ENCODE data around the gene TAF15. TPM values are rescaled to one million over a fixed set of nuclear protein-coding genes. Genes with fewer than 3 reads are reported as not detected.
A peak's percentile ranks its signal among the peaks of the same experiment; 100 is the strongest.

Gene TAF15
- total RNA-seq, 2 experiments from 2014 or later = 114 to 119 TPM

GRCh38 chr17:35894206-35894605 lies 84.9 kb downstream of the TAF15 start:
- Histone ChIP-seq H3K4me3 (ENCODE audit: low read length) (no peak overlapping the region), H3K27ac (ENCODE audit: low read depth in 1 of 2, low read length in 2 of 2) (no peak overlapping the region), H3K9me3 (ENCODE audit: control insufficient read depth in 1 of 2, insufficient read depth in 1 of 2, low read length in 2 of 2) (no peaks in the 10 kb centered on the region), H3K27me3 (ENCODE audit: control insufficient read depth in 1 of 2, insufficient read depth in 2 of 2, low read length in 2 of 2) (no peaks in the 10 kb centered on the region), H3K4me1 (ENCODE audit: insufficient read depth, low read length) (peaks cover 84% of the 10 kb centered on the region), H3K36me3 (ENCODE audit: insufficient read depth, low read length) (no peaks in the 10 kb centered on the region)
- H3K4me3 Mint-ChIP-seq = no peak overlapping the region
- H3K27me3 Mint-ChIP-seq = peaks cover 5% of the 10 kb centered on the region
- DNase-seq = no peak
- TF ChIP-seq, protein P1, sequence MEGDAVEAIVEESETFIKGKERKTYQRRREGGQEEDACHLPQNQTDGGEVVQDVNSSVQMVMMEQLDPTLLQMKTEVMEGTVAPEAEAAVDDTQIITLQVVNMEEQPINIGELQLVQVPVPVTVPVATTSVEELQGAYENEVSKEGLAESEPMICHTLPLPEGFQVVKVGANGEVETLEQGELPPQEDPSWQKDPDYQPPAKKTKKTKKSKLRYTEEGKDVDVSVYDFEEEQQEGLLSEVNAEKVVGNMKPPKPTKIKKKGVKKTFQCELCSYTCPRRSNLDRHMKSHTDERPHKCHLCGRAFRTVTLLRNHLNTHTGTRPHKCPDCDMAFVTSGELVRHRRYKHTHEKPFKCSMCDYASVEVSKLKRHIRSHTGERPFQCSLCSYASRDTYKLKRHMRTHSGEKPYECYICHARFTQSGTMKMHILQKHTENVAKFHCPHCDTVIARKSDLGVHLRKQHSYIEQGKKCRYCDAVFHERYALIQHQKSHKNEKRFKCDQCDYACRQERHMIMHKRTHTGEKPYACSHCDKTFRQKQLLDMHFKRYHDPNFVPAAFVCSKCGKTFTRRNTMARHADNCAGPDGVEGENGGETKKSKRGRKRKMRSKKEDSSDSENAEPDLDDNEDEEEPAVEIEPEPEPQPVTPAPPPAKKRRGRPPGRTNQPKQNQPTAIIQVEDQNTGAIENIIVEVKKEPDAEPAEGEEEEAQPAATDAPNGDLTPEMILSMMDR (IDR thresholded peaks at IDR 0.05) = no peak
- ChIA-PET CTCF (no interaction called here), POLR2A (no interaction called here)
- no peak overlapping the region for H3K27ac Mint-ChIP-seq
- no peak for ATAC-seq (ENCODE audit: poor library complexity)
- H3K4me1 Mint-ChIP-seq (ENCODE audit: low read depth) = peaks cover 29% of the 10 kb centered on the region
- no peaks in the 10 kb centered on the region for H3K9me3 Mint-ChIP-seq
- no peaks in the 10 kb centered on the region for H3K36me3 Mint-ChIP-seq (ENCODE audit: low read depth)
- intact Hi-C loops (cut with DNase I, micrococcal nuclease) = no loop called here

DNA sequence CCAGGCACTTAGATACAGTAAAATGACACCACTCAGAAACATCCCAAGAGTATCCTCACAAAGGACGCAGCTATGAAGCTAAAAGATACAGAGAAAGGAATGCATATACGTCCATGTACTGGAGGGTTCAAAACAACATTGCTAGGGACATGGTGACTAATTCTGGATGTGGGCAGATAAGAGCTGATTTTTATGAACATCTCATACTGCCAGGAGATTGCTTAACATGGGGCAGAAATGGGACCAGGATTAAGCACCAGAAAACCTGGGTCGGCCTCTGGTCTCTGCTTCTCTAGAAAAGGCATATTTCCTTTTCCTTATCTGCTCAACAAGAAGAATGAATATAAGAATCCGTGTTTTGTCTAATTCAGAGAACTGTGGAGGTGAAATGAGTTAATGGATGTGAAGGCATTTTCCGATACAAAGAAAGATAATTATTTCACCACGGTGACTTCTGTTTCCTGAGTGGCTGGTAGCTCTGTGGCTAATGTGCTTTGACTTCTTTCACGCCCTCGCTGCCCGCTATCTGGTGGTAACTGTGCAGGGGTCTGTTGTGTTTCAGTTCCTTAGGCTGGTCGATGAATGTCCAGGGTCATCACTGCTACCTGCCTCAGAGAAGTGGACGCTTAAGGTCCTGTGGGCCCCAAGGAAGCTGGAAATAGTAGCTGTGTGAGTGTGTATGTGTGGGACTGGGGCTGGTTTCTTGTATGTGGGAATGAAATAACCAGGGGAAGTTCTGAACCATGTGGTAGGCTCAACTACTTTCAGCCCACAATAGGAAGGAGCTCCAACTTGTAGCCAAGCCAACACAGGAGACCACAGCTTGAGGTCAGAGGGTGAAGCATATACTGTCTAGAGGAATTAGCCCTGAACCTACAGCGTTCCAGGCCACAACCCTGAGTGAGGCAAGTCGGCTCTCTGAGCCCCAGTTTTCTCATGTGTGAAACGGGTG lies 86.6 kb downstream of the TAF15 start:
- ATAC-seq (ENCODE audit: poor library complexity) = peak; percentile 63
- ChIA-PET POLR2A (no interaction called here), CTCF (no interaction called here)
- peaks cover 82% of the 10 kb centered on the region for H3K4me1 ChIP-seq (ENCODE audit: insufficient read depth, low read length)
- H3K27ac ChIP-seq (ENCODE audit: low read depth in 1 of 2, low read length in 2 of 2) = peak overlapping the region in 1 of 2 donors; percentile 48
- no peak overlapping the region for H3K4me3 ChIP-seq (ENCODE audit: low read length)
- Mint-ChIP-seq H3K4me3 (no peak overlapping the region), H3K9me3 (no peaks in the 10 kb centered on the region), H3K27ac (peak overlapping the region; percentile 65), H3K36me3 (ENCODE audit: low read depth) (no peaks in the 10 kb centered on the region), H3K27me3 (peaks cover 5% of the 10 kb centered on the region), H3K4me1 (ENCODE audit: low read depth) (peaks cover 34% of the 10 kb centered on the region)
- H3K36me3 ChIP-seq (ENCODE audit: insufficient read depth, low read length) = no peaks in the 10 kb centered on the region
- H3K9me3 ChIP-seq (ENCODE audit: control insufficient read depth in 1 of 2, insufficient read depth in 1 of 2, low read length in 2 of 2) = no peaks in the 10 kb centered on the region
- no peaks in the 10 kb centered on the region for H3K27me3 ChIP-seq (ENCODE audit: control insufficient read depth in 1 of 2, insufficient read depth in 2 of 2, low read length in 2 of 2)
- intact Hi-C loops (cut with DNase I, micrococcal nuclease) = no loop called here
- peak in 6 of 14 experiments; percentile 10 to 79 (median 54) for DNase-seq
- TF ChIP-seq, protein P1 (IDR thresholded peaks at IDR 0.05) = no peak

Other genes with a start within 250 kb of the TAF15 start
- not detected for gene SLFN14, start 248.7 kb upstream of the TAF15 start, total RNA-seq
- 1 to 10 TPM; 3.0 to 3.2 TPM for gene PEX12, start 230.9 kb upstream of the TAF15 start, total RNA-seq
- 10 to 100 TPM; 67.0 to 69.2 TPM for gene AP2B1, start 222.2 kb upstream of the TAF15 start, total RNA-seq
- gene RASL10B, start 77.8 kb upstream of the TAF15 start, total RNA-seq = under 1 TPM; 0.22 to 0.47 TPM
- gene GAS2L2, start 56.2 kb upstream of the TAF15 start, total RNA-seq = under 1 TPM; 0.19 to 0.22 TPM
- not detected for gene C17orf50, start 48.6 kb upstream of the TAF15 start, total RNA-seq
- 1 to 10 TPM; 6.7 to 9.9 TPM for gene MMP28, start 13.8 kb upstream of the TAF15 start, total RNA-seq
- under 1 TPM; 0.47 to 0.61 TPM for gene HEATR9, start 59.4 kb downstream of the TAF15 start, total RNA-seq
- gene CCL5, start 70.9 kb downstream of the TAF15 start, total RNA-seq = 10 to 100 TPM; 35.6 to 40.1 TPM
- not detected for gene RDM1, start 121.3 kb downstream of the TAF15 start, total RNA-seq
- not detected for gene LYZL6, start 134.2 kb downstream of the TAF15 start, total RNA-seq
- gene CCL16, start 172.0 kb downstream of the TAF15 start, total RNA-seq = not detected
- not detected for gene CCL14, start 177.2 kb downstream of the TAF15 start, total RNA-seq
- not detected for gene CCL15, start 192.1 kb downstream of the TAF15 start, total RNA-seq
- gene CCL23, start 208.5 kb downstream of the TAF15 start, total RNA-seq = not detected